Right lung (tissue), 5 donors: ENCODE measurements around the gene TTYH2. TPM values are rescaled to one million over a fixed set of nuclear protein-coding genes. Genes with fewer than 3 reads are reported as not detected.

Experiments used
- DNase-seq, 2 donors: peaks; one replicate each; pipeline ENCODE4 v3.0.0-alpha.2; 2013
- polyA plus RNA-seq, 5 donors: library from polyadenylated mRNA; unstranded; fragments of 120-200 nt; gene quantifications; one replicate each; pipeline versions ENCODE4 v1.2.1 to v1.2.3, GENCODE V29; 2013; ENCODE audit warnings: inconsistent platforms in 1 of 5, low replicate concordance in 1 of 5; ENCODE audit not compliant: insufficient read length in 5 of 5, insufficient read depth in 1 of 5

The TTYH2 gene
- polyA plus RNA-seq, 5 donors: 11.7 to 27.1 (median 19.9) TPM

GRCh38 chr17:74231928-74232907, 18.8 kb downstream of the TTYH2 start:
- no peak for DNase-seq

GRCh38 chr17:74233937-74234336, 20.6 kb downstream of the TTYH2 start:
- no peak for DNase-seq

- no peak for DNase-seq
These were observed 21.1 kb downstream of the TTYH2 start for GRCh38 chr17:74234486-74234885.

GRCh38 chr17:74235040-74235581, 21.7 kb downstream of the TTYH2 start:
- no peak for DNase-seq

- no peak for DNase-seq
These were observed 22.6 kb downstream of the TTYH2 start for GRCh38 chr17:74235911-74236371.

- no peak for DNase-seq
These were observed 23.9 kb downstream of the TTYH2 start for GRCh38 chr17:74237321-74237720.

- no peak for DNase-seq
These were observed 25.8 kb downstream of the TTYH2 start for GRCh38 chr17:74239172-74239571.

GRCh38 chr17:74240618-74241205, 27.3 kb downstream of the TTYH2 start:
- peak; percentile 24 to 42 for DNase-seq

GRCh38 chr17:74241431-74241830, 28.1 kb downstream of the TTYH2 start:
- no peak for DNase-seq

- DNase-seq: no peak
These were observed 28.5 kb downstream of the TTYH2 start for GRCh38 chr17:74241847-74242246.

- DNase-seq: no peak
These were observed 29.8 kb downstream of the TTYH2 start for GRCh38 chr17:74243013-74243755.

- no peak for DNase-seq
These were observed 30.8 kb downstream of the TTYH2 start for GRCh38 chr17:74244128-74244527.

GRCh38 chr17:74244548-74244947, 31.2 kb downstream of the TTYH2 start:
- no peak for DNase-seq

GRCh38 chr17:74245145-74245831, 31.9 kb downstream of the TTYH2 start:
- no peak for DNase-seq

- DNase-seq: no peak
These were observed 32.5 kb downstream of the TTYH2 start for GRCh38 chr17:74245871-74246270.

GRCh38 chr17:74249590-74250270, 36.4 kb downstream of the TTYH2 start:
- no peak for DNase-seq

GRCh38 chr17:74250324-74250995, 37.1 kb downstream of the TTYH2 start:
- DNase-seq: no peak

GRCh38 chr17:74251051-74251450, 37.7 kb downstream of the TTYH2 start:
- DNase-seq: no peak

- DNase-seq: no peak
These were observed 38.2 kb downstream of the TTYH2 start for GRCh38 chr17:74251569-74251968.

GRCh38 chr17:74252211-74252610, 38.8 kb downstream of the TTYH2 start:
- no peak for DNase-seq
